ENCODE results near the gene NGEF. TPM values are rescaled to one million over a fixed set of nuclear protein-coding genes. Genes with fewer than 3 reads are reported as not detected.

NGEF gene
- total RNA-seq, 1 experiment from 2014 or later: 1.9 TPM

DNA sequence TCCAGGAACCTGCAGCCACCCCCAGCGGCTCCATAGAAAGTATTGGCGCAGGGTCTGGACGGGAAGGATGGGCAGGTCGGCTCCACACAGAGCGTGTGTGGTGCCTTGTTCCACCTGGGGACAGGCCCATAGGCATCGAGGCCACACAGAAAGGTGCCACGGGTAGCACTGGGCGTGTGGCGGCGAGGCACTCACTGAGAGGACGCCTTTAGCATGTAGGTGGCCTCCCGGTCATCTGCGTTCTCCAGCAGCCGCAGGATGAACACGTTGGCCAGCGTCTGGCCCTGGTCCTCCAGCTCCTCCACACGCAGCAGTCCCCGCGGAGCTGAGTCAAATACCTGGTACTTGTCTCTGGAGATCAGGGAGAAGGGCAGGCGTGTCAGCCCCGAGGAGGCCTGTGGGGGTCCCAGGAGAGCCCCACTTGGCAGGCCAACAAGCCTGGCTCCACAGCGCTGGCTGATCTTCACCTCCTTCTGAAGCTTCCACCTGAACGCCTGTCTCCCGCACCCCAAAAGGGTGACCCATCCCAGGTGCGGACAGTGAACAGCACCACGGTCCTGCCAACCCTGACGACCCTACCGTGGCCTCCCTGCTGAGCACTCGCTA is 129.8 kb downstream of the NGEF start:
- Histone ChIP-seq H4K8ac (replicated peaks; ENCODE audit: insufficient read length, low read depth, low read length) (no peak overlapping the region), H3K9me3 (ENCODE audit: control insufficient read depth, low read depth, low read length) (no peaks in the 10 kb centered on the region), H3K9ac (ENCODE audit: extremely low read depth, insufficient read length, low read length) (no peak overlapping the region), H4K20me1 (ENCODE audit: control insufficient read depth, insufficient read depth, insufficient read length) (no peaks in the 10 kb centered on the region), H3K23me2 (ENCODE audit: insufficient read length, low read depth, low read length, poor library complexity, severe bottlenecking) (no peaks in the 10 kb centered on the region), H3K27ac (ENCODE audit: insufficient read length, low read depth, low read length) (no peak overlapping the region), H2AK5ac (ENCODE audit: insufficient read length, low read length) (no peak overlapping the region), H2BK20ac (ENCODE audit: low read depth, low read length, poor library complexity, severe bottlenecking) (no peak overlapping the region), H3K4me2 (ENCODE audit: insufficient read depth, insufficient read length, low read length) (no peak overlapping the region), H3K14ac (ENCODE audit: insufficient read depth, low read length) (no peak overlapping the region), H3K79me1 (ENCODE audit: insufficient read depth, low read depth, low read length, poor library complexity, severe bottlenecking) (no peaks in the 10 kb centered on the region), H2AFZ (ENCODE audit: low read length) (no peak overlapping the region), H3K79me2 (ENCODE audit: insufficient read depth, low read length) (no peaks in the 10 kb centered on the region), H2BK12ac (ENCODE audit: insufficient read length, low read depth, low read length) (no peak overlapping the region), H3K56ac (ENCODE audit: insufficient read length, low read depth, low read length) (no peak overlapping the region), H4K91ac (ENCODE audit: insufficient read length, low read depth, low read length) (no peak overlapping the region), H3K4ac (ENCODE audit: low read depth, low read length) (no peak overlapping the region), H3K18ac (ENCODE audit: insufficient read length, low read depth, low read length) (no peak overlapping the region), H3K4me1 (ENCODE audit: insufficient read depth, low read length) (no peaks in the 10 kb centered on the region), H2BK120ac (ENCODE audit: low read depth, low read length, poor library complexity, severe bottlenecking) (no peak overlapping the region), H3K23ac (ENCODE audit: insufficient read length, low read depth, low read length) (no peak overlapping the region), H2BK5ac (ENCODE audit: insufficient read length, low read length) (no peak overlapping the region), H4K5ac (ENCODE audit: insufficient read length, low read depth, low read length) (no peak overlapping the region), H3T11ph (ENCODE audit: low read length) (no peak overlapping the region), H2BK15ac (ENCODE audit: low read depth, low read length) (no peak overlapping the region), H3K27me3 (ENCODE audit: insufficient read depth, low read length) (no peaks in the 10 kb centered on the region)
- TF ChIP-seq, protein P1, sequence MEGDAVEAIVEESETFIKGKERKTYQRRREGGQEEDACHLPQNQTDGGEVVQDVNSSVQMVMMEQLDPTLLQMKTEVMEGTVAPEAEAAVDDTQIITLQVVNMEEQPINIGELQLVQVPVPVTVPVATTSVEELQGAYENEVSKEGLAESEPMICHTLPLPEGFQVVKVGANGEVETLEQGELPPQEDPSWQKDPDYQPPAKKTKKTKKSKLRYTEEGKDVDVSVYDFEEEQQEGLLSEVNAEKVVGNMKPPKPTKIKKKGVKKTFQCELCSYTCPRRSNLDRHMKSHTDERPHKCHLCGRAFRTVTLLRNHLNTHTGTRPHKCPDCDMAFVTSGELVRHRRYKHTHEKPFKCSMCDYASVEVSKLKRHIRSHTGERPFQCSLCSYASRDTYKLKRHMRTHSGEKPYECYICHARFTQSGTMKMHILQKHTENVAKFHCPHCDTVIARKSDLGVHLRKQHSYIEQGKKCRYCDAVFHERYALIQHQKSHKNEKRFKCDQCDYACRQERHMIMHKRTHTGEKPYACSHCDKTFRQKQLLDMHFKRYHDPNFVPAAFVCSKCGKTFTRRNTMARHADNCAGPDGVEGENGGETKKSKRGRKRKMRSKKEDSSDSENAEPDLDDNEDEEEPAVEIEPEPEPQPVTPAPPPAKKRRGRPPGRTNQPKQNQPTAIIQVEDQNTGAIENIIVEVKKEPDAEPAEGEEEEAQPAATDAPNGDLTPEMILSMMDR (conservative IDR thresholded peaks at IDR 0.05): no peak
- Mint-ChIP-seq H3K9me3 (peaks cover 0 to 2% of the 10 kb centered on the region in 2 experiments; a peak in 2 of 5 replicates), H3K4me3 (no peak overlapping the region), H3K36me3 (ENCODE audit: insufficient read depth in 1 of 3, low read depth in 3 of 3) (no peaks in the 10 kb centered on the region; a peak in 1 of 7 replicates), H3K27me3 (ENCODE audit: low read depth) (peaks cover 12% of the 10 kb centered on the region), H3K27ac (no peak overlapping the region; a peak in 1 of 7 replicates), H3K4me1 (peaks cover 4 to 7% of the 10 kb centered on the region in 2 experiments)
- DNase-seq: no peak
- WGBS (ENCODE audit: extremely low coverage, insufficient read length, low lambda C conversion rate): no CpG with 5 or more reads among the region's 29 CpGs

Measured in H9 (cell line).